Activated CD4-positive, alpha-beta T cell treated with anti-CD3 and anti-CD28 coated beads for 24 hours (primary cell): ENCODE measurements around the gene SSH3.

ENCODE experiments used
- DNase-seq, 2 donors: peaks; one replicate each; pipeline ENCODE4 v3.0.0-alpha.2; 2020; ENCODE audit warnings: low read depth in 2 of 2

The SSH3 gene

GRCh38 chr11:67268081-67268961, 35.0 kb upstream of the SSH3 start:
- peak in 1 of 2 donors; percentile 53 for DNase-seq

GRCh38 chr11:67268962-67269268, 34.4 kb upstream of the SSH3 start:
- no peak for DNase-seq

DNA sequence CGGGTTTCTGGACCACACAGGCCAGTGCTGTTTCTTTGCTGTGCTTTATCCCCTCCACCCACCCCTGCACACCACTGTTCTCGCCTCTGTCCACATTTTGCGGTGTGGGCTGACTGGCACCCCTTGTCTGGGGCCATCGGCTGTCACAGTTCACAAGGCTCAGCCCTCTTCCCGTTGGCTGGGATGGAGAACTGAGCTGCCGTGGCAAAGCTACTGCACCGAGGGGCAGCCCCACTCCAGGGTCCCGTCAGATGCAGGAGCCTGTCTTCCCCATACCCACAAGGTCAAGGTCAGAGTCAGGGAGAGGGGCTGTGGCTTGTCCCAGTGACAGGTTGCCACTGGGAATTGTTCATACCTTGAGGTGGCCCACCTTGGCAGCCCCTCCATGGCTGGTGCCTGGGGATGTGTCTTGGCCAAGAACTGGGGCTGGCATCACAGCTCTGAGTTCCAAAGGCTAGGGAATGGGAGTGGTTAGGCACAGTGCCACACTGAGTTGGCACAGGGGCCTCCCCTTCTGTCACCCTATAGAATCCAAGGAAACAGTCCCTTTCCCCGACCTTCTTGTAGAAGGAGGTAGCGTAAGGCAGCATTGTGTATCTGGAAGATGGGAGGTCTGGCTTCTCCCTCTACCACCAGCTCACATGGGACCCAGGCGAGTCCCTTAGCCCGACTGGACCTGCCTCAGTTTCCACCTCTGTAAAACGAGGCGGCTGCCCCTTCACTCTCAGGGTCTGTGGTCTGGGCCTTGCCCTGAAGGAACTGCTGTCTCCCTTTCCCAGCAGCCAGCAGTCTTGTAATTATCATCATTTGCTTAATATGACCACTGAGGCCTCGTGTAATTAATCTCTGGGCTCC, 33.7 kb upstream of the SSH3 start:
- DNase-seq: no peak

DNA sequence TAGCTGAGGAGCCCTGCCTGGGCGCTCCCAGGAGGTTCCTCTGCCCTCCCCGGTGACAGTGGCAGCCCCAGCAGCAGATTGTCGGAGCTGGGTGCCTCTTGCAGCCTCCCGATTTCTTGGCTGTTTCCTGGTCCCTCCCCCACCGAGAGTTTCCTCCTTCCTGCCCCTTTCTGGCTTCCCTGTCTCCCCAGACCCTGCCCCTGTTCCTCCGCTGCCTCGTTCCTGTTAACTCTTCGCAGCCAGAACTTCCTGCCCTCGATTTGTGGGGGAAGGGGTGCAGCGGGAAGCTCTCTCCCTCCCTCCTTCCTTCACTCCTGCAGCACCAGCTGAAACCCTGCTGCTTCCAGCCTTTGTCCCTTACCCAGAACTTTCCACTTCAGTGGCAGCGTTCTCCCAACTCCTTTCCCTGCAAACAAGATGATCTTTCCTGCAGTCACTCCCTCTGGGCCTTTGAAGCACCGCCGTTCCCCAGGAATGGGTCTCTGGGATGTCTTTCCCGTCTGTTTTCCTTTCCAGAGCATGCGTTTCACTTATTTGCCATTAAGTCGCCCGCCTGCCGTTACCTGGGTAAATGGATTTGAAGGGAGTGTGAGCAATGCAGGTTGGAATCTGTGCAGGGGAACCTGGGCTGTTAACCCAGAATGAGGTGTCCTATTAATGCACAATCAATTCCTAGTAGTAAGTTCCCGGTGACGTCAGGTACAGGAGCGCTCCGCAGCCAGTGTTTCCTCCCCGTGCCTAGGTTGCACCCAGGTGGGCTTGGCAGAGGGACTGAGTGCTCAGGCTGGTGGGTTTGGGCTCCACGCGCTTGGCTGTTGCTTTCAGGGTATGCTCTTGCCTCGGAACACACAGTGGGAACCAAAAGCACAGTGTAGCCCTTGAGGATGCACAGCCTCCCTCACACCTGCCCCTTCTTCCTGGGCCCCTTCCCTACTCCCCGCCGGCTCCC, 32.8 kb upstream of the SSH3 start:
- DNase-seq: no peak

- DNase-seq: no peak
Observed at GRCh38 chr11:67271205-67271540, 32.2 kb upstream of the SSH3 start.

DNA sequence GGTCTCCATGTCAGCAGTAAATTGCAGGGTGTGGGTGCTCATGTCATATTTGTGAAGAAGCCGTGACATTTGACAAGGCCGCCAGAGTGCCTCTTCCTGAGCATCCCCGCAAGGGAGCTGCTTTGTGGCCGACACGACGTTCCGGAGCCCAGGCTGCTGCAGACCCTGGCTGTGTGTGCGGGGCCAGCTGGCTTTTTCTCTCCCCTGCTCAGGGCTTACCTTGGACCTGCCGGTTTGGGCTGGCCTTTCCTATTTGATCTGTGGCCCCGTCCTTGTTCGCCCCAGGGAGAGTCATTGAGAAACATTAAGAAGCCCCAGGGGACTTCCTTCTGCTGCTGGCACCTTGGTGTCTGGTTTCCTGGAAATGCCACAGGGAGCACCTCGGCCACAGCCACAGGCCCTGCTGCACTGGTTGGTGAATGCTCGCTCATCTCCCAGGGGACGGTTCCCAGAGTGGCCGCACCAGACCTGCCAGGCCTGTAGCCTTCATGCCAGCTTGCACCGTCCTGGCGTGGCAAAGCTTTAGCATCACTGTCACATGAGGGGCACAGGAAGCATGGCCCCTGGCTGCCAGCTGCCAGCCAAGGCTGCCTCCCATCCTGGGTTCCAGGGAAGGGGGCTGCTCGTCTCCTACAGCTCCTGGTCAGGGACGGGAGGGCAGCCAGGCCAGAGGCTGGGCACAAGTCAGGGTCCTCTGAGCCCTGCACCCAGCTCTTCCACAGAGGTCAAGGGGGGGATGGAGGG, 31.6 kb upstream of the SSH3 start:
- DNase-seq: peak in 1 of 2 donors; percentile 54

- no peak for DNase-seq
Observed at GRCh38 chr11:67272327-67273259, 30.7 kb upstream of the SSH3 start.

- DNase-seq: no peak
Observed at GRCh38 chr11:67273260-67273990, 29.9 kb upstream of the SSH3 start.

GRCh38 chr11:67274768-67275605, 28.3 kb upstream of the SSH3 start:
- no peak for DNase-seq

- no peak for DNase-seq
Observed at GRCh38 chr11:67275606-67276409, 27.5 kb upstream of the SSH3 start.

DNA sequence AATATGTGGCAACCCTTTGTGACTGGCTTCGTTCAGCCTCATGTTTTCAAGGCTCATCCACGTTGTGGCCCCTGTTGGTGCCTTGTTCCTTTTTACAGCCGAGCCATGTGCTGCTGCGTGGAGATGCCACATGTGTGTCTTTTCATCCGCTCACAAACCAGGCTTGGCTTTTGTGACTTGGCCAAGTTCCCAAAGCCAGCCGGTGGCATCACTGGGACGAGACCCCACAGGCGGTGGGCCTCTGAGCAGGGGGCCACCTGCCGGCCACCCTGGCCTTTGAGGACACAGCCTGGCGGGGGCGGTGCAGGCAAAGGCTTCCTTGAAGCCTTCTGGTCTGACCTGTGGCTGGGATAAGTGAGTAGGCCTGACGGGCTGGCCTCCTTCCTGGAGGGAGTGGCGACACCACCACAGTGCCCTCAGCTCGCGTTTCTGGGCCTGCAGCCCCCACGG, 26.5 kb upstream of the SSH3 start:
- no peak for DNase-seq

DNA sequence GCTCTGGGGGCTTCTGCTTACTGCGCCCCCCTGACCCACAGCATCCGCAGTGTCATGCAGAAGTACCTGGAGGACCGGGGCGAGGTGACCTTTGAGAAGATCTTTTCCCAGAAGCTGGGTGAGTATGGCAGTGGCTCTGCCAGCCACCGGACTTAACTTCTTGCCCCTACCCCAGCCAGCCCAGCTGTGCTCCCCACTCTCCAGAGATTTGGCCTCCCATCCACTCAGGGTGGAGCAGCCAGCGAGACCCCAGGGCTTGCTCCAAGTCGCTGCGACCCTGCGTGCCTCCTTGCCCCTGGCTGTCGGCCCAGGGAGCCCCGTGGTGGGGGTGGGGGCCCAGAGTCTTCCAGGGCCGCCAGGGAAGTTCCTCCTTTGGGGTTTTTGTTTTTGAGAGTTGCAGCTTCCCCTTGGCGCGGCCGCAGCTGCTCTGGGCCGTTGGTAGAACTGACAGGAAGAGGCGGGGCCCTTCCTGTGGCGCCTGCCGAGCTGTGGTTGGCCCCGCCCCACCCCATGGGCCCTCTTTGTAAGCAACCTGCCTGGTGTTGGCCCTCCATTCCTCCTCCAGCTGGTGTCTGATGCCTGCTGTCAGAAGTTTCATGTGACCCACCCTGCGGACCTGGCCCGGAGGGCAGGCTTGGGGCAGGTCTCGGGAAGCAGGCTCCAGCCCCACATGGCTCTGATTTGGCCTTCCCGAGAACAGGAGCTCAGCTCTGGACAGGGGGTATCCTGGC, 25.9 kb upstream of the SSH3 start:
- peak; percentile 85 for DNase-seq

GRCh38 chr11:67278135-67278938, 25.0 kb upstream of the SSH3 start:
- no peak for DNase-seq

- DNase-seq: no peak
Observed at GRCh38 chr11:67278939-67279588, 24.3 kb upstream of the SSH3 start.

- no peak for DNase-seq
Observed at GRCh38 chr11:67279589-67280340, 23.6 kb upstream of the SSH3 start.
